ENCODE data around the gene GPR135.

DNA sequence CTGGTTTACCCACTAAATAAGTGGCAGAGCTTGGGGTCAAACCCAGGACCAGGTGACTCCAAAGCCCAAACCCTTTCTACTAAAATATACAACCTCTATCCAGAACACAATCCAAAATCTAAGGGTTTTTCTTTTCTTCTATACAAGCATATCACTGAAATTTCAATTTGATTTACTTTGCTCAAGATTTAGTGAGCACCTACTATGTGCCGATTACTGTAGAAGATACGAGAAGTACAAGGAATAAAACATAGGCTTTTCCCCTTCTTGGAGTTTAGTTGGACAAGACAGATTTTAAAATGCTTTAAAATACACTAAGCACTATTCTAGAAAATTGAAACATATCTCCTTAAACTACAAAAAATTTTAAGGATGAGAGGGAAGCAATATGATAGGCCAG lies 16.2 kb upstream of the GPR135 start:
- TF ChIP-seq, protein P1, sequence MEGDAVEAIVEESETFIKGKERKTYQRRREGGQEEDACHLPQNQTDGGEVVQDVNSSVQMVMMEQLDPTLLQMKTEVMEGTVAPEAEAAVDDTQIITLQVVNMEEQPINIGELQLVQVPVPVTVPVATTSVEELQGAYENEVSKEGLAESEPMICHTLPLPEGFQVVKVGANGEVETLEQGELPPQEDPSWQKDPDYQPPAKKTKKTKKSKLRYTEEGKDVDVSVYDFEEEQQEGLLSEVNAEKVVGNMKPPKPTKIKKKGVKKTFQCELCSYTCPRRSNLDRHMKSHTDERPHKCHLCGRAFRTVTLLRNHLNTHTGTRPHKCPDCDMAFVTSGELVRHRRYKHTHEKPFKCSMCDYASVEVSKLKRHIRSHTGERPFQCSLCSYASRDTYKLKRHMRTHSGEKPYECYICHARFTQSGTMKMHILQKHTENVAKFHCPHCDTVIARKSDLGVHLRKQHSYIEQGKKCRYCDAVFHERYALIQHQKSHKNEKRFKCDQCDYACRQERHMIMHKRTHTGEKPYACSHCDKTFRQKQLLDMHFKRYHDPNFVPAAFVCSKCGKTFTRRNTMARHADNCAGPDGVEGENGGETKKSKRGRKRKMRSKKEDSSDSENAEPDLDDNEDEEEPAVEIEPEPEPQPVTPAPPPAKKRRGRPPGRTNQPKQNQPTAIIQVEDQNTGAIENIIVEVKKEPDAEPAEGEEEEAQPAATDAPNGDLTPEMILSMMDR (IDR thresholded peaks at IDR 0.05; ENCODE audit: low read depth, low read length, missing input control) = no peak
- no peak for TF ChIP-seq RAD21 (IDR thresholded peaks at IDR 0.05)
- TF ChIP-seq, protein P2, sequence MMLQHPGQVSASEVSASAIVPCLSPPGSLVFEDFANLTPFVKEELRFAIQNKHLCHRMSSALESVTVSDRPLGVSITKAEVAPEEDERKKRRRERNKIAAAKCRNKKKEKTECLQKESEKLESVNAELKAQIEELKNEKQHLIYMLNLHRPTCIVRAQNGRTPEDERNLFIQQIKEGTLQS (IDR thresholded peaks at IDR 0.05) = no peak
- TF ChIP-seq, protein P3, sequence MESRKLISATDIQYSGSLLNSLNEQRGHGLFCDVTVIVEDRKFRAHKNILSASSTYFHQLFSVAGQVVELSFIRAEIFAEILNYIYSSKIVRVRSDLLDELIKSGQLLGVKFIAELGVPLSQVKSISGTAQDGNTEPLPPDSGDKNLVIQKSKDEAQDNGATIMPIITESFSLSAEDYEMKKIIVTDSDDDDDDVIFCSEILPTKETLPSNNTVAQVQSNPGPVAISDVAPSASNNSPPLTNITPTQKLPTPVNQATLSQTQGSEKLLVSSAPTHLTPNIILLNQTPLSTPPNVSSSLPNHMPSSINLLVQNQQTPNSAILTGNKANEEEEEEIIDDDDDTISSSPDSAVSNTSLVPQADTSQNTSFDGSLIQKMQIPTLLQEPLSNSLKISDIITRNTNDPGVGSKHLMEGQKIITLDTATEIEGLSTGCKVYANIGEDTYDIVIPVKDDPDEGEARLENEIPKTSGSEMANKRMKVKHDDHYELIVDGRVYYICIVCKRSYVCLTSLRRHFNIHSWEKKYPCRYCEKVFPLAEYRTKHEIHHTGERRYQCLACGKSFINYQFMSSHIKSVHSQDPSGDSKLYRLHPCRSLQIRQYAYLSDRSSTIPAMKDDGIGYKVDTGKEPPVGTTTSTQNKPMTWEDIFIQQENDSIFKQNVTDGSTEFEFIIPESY (IDR thresholded peaks at IDR 0.05) = no peak
- no peak for TF ChIP-seq GABPA (IDR thresholded peaks at IDR 0.05 in 1 of 2, conservative IDR thresholded peaks at IDR 0.05 in 1 of 2)
- TF ChIP-seq TAF1 (conservative IDR thresholded peaks at IDR 0.05) = no peak
- TF ChIP-seq, protein P4, sequence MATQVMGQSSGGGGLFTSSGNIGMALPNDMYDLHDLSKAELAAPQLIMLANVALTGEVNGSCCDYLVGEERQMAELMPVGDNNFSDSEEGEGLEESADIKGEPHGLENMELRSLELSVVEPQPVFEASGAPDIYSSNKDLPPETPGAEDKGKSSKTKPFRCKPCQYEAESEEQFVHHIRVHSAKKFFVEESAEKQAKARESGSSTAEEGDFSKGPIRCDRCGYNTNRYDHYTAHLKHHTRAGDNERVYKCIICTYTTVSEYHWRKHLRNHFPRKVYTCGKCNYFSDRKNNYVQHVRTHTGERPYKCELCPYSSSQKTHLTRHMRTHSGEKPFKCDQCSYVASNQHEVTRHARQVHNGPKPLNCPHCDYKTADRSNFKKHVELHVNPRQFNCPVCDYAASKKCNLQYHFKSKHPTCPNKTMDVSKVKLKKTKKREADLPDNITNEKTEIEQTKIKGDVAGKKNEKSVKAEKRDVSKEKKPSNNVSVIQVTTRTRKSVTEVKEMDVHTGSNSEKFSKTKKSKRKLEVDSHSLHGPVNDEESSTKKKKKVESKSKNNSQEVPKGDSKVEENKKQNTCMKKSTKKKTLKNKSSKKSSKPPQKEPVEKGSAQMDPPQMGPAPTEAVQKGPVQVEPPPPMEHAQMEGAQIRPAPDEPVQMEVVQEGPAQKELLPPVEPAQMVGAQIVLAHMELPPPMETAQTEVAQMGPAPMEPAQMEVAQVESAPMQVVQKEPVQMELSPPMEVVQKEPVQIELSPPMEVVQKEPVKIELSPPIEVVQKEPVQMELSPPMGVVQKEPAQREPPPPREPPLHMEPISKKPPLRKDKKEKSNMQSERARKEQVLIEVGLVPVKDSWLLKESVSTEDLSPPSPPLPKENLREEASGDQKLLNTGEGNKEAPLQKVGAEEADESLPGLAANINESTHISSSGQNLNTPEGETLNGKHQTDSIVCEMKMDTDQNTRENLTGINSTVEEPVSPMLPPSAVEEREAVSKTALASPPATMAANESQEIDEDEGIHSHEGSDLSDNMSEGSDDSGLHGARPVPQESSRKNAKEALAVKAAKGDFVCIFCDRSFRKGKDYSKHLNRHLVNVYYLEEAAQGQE (IDR thresholded peaks at IDR 0.05) = no peak
- no peak for TF ChIP-seq EGR1 (IDR thresholded peaks at IDR 0.05; ENCODE audit: low read depth in 2 of 2)
- no peak for TF ChIP-seq SP1 (IDR thresholded peaks at IDR 0.05)
- TF ChIP-seq NR2F2 (IDR thresholded peaks at IDR 0.05) = no peak
- TF ChIP-seq FOXA1 (IDR thresholded peaks at IDR 0.05) = no peak
- TF ChIP-seq, protein P5, sequence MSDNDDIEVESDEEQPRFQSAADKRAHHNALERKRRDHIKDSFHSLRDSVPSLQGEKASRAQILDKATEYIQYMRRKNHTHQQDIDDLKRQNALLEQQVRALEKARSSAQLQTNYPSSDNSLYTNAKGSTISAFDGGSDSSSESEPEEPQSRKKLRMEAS (IDR thresholded peaks at IDR 0.05) = no peak
- TF ChIP-seq FOXA2 (IDR thresholded peaks at IDR 0.05) = no peak
- no peak for TF ChIP-seq HNF4A (conservative IDR thresholded peaks at IDR 0.05)

Measured in liver (tissue), 3 donors.